GM12801 (cell line): ENCODE data around the gene CX3CR1.

Experiments used
- CTCF ChIP-seq: IDR thresholded peaks from one replicate; pipeline ENCODE4 v1.5.1; 2011; ENCODE audit warnings: control low read depth; ENCODE audit not compliant: insufficient read length; ENCODE audit errors: extremely low read depth

The CX3CR1 gene

GRCh38 chr3:39263576-39263975 is 16.3 kb downstream of the CX3CR1 start:
- TF ChIP-seq CTCF: no peak

- TF ChIP-seq CTCF: no peak
Observed at GRCh38 chr3:39262846-39263245, 17.0 kb downstream of the CX3CR1 start.

- no peak for TF ChIP-seq CTCF
Observed at GRCh38 chr3:39261726-39262125, 18.1 kb downstream of the CX3CR1 start.

- TF ChIP-seq CTCF: no peak
Observed at GRCh38 chr3:39260957-39261356, 18.9 kb downstream of the CX3CR1 start.

- TF ChIP-seq CTCF: no peak
Observed at GRCh38 chr3:39260318-39260717, 19.5 kb downstream of the CX3CR1 start.

- TF ChIP-seq CTCF: no peak
Observed at GRCh38 chr3:39255503-39256325, 24.1 kb downstream of the CX3CR1 start.

- TF ChIP-seq CTCF: no peak
Observed at GRCh38 chr3:39254806-39255449, 24.9 kb downstream of the CX3CR1 start.
